HG03103 (cell line): ENCODE data around the gene CIB2.

Experiments
- ATAC-seq: cut with Tn5 transposase; IDR thresholded peaks from one replicate; pipeline ENCODE4 v1.9.1; 2021; ENCODE audit warnings: low read depth; ENCODE audit not compliant: unreplicated experiment

Gene CIB2

GRCh38 chr15:78110096-78110495 is 21.1 kb downstream of the CIB2 start:
- no peak for ATAC-seq

DNA sequence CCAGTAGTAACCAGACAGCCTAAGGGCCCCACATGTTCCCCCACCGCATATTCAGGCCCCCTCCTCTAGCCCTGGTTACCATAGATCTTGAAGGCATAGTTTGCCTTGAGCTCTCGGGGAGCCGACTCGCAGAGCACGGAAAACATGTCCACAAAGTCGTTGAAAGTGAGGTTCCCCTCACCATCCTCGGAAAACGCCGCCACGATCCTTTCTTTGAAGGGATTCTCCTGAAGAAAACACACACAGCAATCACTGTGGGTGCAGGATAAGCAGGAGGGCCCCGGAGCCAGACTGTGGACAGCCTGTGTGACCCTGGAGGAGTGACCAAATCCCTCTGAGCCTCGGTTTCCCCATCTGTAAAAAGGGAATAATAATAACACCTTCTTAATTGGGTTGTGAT is 22.1 kb downstream of the CIB2 start:
- no peak for ATAC-seq

- no peak for ATAC-seq
Measured at GRCh38 chr15:78108300-78109084, 22.8 kb downstream of the CIB2 start.

GRCh38 chr15:78107471-78107870 is 23.8 kb downstream of the CIB2 start:
- no peak for ATAC-seq

DNA sequence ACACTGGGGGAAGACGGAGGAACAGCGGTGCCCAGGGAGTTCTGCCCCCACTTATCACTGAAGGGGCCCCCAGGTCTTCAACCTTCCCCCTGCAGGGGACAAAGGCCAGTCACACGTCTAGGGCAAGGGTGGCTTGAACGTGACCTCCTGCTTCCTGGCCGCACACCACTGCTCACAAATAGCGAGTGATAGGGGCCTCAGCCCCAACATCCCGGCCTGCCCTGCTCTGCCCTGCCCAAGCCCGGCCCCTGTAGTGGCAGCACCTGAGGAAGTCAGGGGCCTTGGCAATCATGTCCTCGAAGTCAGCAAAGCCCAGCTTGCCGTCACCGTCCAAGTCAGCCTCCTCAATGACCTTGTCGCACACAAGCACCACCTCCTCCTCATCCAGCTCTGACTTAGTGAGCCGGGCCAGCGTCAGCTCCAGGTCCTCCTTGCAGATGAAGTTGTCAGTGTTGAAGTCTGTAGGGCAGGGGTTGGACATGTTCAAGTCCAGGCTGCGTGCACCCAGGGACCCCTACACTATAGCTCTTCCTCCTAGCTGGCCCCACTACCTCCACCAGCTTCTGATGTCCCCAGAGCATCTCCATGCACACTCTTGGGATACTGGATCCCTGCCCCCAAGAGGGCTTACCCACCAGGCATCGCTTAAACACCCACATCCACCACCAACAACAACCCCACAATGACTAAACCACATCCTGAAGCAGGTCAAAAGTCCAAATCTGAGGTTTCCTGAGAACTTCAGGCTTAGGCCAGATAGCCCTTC is 25.6 kb downstream of the CIB2 start:
- ATAC-seq, result no peak

GRCh38 chr15:78104566-78105475 is 26.4 kb downstream of the CIB2 start:
- ATAC-seq, result no peak

DNA sequence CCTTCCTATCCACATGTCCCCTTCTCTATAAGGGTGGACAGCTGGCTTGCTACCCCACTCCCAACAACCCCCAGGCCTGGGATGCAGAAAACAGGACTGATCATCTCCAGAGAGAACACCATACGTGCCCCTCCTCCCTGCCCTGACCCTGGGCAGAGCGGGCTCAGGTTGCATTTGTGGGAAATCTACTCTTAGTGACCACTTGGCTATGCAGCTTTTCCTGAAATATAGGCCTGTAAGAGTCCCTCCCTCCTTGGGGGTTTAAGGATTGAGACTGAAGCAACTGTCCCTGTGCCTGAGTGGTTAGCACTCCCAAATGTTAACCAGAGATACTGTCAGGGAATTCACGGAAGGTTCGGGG is 27.1 kb downstream of the CIB2 start:
- ATAC-seq, result no peak

DNA sequence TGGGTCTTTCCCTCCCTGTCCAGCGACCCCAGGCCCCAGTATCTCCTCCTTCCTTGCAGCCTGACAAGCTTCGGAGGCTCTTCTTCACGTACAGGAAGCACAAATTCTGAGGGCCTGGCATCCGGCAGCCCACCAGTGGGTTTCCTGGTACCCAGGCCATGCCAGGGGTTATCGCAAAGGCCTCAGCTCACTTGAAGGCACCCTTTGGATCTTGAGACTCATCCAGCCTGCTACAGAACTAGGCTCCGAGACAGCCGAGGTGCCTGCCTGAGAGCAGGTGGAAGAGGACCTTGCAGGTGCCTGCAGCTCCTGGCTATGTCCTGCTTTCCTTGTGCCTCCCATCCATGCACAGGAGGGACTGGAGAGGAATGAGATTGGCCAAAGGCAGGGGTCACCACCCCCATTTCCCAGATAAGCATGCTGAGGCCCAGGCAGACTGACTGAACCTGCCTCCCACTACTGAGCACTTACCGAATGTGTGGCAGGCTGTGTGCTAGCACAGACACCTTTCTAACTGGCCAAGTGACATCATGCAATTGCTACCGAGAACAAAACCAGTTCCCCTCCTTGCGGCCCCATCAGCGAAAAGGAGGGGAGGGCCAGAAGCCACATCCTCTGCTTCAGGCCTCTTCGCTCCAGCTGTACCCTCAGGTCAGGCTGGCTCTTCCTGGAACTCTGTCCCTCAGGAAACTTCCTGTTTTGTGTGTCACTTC is 27.7 kb downstream of the CIB2 start:
- ATAC-seq, result peak; percentile 72

DNA sequence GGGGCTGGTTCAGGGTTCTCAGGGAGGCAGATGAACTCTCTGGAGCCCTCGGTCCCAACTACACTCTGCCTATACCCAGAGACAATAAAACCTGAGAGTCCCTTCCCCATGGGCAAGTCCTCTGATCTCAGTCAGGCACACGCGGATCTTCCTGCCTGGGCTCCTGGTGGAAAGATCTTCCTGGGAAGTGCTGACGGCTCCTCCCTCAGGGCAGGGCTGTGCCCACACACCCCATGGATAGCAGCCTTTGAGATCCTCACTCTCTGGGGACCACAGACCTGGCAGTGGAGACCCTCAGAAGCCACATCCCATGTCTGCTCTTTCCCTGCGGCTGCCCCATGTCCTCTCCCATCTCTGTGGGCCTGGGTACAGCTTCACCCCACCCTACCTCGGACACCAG is 28.5 kb downstream of the CIB2 start:
- no peak for ATAC-seq

DNA sequence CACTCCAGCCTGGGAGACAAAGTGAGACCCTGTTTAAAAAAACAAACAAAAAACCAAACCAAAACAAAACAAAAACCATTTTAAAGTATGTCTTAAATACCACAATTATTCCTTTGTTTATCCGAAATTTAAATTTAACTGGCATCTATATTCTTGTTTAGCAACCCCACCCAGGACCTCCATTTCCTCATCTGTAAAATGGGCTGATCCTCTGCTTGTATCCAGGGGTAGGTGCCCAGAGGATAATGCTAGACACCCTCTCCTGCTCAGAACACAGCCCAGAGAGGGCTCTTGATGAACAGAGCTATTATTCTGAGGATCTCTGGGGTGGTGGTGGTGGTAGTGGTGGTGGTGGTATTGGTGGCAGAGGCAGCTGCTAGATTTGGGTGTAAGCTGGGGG is 29.0 kb downstream of the CIB2 start:
- ATAC-seq, result no peak

DNA sequence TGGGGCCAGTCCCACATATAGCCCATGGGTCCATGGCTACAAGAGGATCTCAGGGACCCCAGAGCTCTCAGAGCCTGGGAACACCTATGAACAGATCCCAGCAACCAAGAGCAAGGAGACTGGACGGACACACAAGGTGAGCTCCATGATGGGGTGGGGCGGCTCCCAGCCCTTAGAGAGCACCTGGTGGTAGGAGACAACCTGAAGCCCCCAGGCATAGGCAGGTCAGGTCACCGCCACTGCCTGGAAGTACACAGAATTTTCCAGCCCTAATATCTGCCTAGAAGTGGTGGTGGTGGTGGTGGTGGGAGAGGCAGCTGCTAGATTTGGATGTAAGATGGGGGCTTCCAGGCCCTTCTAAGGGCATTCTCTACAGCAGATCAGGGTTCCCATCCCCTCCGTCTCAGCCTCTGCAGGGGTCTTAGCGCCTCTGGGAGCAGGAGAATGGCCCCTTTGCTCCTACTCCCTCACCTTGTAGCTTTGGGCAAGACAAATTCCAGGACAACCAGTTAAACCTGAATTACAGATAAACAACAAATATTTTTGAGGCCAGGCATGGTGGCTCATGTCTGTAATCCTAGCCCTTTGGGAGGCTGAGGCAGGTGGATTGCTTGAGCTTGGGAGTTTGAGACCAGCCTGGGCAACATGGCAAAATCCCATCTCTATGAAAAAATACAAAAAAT is 29.7 kb downstream of the CIB2 start:
- no peak for ATAC-seq

- ATAC-seq, result no peak
Measured at GRCh38 chr15:78100886-78101285, 30.4 kb downstream of the CIB2 start.

DNA sequence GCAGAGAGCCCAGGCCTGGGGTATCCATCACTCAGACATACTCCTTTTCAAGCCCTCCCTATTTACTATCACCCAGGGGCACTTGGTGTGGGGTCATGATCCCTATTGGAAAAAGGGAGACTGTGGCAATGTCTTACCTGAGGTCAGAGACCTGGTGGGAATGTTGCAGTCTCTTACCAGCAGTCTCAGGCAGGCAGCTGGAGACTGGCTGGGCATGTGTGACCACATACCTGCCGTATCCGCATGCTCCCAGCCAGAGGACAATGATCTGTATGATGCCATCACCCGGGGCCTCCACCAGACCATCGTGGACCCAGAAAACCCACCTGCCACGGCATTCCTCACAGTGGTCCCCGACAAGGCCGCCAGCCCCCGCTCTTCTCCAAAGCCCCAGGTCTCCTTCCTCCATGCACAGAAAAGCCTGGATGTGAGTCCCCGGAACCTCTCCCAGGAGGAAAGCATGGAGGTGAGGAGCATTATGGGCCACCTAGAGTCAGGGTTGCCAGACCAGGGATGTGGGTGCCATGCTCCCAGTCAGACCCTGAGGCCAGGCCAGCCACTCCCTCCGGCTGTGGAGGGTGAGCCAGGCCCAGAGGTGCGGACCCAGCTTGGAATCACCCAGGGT is 33.0 kb downstream of the CIB2 start:
- no peak for ATAC-seq

GRCh38 chr15:78097667-78098066 is 33.6 kb downstream of the CIB2 start:
- no peak for ATAC-seq

DNA sequence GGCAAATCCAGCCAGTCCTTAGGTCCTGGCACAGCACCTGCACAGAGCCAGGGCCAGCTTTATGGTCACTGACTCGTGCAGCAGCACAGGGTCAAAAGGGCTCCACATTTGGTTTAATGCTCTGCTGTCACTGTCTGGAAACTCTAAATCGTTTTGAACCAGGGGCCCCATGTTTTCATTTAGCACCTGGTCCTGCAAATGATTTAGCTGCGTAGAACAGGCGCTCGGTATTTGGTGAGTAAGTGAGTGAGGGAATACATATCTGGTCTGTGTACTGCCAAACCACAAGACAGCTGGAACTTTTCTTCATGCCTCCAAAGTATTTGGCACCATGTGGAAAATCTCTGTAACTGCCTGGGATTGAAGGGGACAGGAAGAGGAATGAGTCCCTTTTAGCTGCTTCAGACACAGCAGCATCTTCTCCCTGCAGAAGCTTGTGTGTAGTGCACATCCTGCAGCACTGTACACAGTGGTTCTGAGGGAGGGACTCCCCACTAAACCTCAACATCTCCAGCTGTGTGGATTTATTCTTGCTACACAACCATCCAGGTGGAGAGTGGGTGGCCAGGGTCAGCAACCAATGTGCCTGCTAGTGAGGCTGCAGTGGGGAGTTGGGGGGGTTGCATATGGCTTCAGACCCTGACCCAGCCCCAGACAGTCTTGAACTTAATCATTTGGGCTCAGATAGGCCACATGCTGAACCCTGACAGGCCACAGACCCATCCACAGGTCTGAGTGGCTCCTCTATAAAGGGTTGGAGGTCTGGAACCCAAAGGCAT is 37.8 kb downstream of the CIB2 start:
- no peak for ATAC-seq

DNA sequence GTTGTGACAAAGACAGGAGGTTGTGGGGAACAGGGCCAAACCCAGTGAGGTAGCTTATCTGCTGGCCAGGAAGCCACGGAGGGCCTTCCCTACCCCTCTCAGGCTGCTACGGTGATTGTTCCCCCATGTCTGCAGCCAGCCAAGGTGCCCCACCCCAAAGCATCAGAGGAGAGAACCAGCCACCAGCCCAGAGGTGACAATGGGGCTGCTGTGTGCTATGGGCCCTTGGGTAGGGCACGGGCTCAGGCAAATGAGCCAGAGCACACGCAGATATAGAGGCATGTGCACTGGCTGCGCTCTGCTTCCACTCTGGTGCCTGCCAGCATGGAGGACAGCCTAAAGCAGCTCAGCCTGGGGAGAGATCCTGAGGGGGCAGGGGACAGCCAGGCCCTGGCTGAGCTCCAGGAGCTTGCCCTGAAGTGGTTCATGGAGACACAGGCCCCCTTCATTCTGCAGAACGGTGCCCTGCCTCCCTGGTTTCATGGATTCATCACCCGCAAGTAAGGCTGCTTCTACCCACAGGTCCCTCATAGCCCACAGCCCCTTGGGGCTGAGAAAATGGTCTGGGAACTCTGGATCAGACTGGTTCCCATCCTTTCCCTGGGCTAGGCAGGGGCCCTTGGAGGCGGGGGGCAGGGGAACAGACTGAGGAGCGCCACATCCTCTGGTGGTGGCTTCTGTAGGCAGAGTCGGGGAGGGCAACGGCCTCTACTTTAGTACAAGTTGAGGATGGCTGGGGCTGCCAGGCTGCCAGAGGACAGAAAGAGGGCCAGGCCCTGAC is 38.8 kb downstream of the CIB2 start, which contains the start of gene SH2D7:
Gene SH2D7, plus strand, starts transcription at position 301 of the 781 bp plus-strand sequence. Its CDS starts 24 bp downstream, at position 325.
- ATAC-seq, result no peak

- no peak for ATAC-seq
Measured at GRCh38 chr15:78090422-78091063, 40.7 kb downstream of the CIB2 start.

DNA sequence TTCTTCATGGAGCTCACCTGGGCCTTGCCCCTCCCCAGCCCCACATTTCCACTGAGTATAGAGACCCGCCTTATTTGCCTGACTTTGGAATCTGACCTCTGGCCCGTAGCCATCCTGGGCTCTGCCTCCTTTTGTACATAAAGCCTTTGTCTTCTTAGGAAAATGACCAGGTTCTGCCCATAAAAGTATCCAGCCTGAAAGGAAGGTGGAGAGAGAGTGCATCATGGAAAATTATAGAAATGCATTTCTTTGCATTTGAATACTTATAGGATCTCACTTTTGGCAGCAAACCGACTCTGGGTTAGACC is 42.5 kb downstream of the CIB2 start:
- ATAC-seq, result no peak
